ENCODE data around the gene CDC25B.

The CDC25B gene

DNA sequence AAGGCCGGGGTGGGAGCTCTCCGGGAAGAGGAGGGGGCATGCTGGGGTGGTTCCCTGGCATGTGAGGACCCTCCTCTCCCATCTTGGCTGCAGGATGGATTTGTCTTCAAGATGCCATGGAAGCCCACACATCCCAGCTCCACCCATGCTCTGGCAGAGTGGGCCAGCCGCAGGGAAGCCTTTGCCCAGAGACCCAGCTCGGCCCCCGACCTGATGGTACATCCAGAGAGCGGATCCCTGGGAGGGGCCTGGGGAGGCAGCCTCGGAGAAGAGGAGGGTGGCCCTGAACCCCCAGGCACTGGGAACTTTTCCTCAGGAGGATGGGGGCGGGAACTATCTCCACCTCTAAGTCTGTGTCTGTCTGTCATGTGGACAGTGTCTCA, 4.8 kb downstream of the CDC25B start:
- Histone ChIP-seq H3K36me3 (peaks cover 50 to 78% (median 62%) of the 10 kb centered on the region in 3 donors), H3K27ac (no peak overlapping the region), H3K27me3 (no peaks in the 10 kb centered on the region), H3K9me3 (no peaks in the 10 kb centered on the region), H3K4me3 (no peak overlapping the region), H3K4me1 (peaks cover 0 to 36% (median 23%) of the 10 kb centered on the region in 4 donors)
- TF ChIP-seq, protein P1, sequence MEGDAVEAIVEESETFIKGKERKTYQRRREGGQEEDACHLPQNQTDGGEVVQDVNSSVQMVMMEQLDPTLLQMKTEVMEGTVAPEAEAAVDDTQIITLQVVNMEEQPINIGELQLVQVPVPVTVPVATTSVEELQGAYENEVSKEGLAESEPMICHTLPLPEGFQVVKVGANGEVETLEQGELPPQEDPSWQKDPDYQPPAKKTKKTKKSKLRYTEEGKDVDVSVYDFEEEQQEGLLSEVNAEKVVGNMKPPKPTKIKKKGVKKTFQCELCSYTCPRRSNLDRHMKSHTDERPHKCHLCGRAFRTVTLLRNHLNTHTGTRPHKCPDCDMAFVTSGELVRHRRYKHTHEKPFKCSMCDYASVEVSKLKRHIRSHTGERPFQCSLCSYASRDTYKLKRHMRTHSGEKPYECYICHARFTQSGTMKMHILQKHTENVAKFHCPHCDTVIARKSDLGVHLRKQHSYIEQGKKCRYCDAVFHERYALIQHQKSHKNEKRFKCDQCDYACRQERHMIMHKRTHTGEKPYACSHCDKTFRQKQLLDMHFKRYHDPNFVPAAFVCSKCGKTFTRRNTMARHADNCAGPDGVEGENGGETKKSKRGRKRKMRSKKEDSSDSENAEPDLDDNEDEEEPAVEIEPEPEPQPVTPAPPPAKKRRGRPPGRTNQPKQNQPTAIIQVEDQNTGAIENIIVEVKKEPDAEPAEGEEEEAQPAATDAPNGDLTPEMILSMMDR (IDR thresholded peaks at IDR 0.05) = no peak
- DNase-seq = no peak
- intact Hi-C loops (cut with DNase I; ENCODE audit: low total_unique reads) = no loop called here

DNA sequence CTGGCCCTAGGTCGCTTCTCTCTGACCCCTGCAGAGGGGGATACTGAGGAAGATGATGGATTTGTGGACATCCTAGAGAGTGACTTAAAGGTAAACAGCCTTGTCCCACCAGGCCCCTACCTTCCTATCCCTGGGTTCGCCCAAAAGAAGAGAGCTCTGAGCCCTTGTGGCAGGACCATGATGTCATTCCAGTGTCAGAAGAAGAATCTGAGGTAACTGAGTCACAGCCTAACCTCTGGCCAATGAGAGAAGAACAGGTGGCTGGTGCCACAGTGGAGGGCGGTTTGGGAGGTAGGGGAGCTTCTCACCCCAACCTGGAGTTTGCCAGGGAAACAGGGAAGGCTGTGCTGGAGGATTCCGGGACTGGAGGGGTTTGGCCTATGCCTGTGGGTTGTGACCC, 5.2 kb downstream of the CDC25B start:
- no peaks in the 10 kb centered on the region for H3K9me3 ChIP-seq
- TF ChIP-seq, protein P1 (IDR thresholded peaks at IDR 0.05) = no peak
- H3K27me3 ChIP-seq = no peaks in the 10 kb centered on the region
- peaks cover 50 to 79% (median 62%) of the 10 kb centered on the region in 3 donors for H3K36me3 ChIP-seq
- H3K4me3 ChIP-seq = no peak overlapping the region
- no peak overlapping the region for H3K27ac ChIP-seq
- intact Hi-C loops (cut with DNase I; ENCODE audit: low total_unique reads) = no loop called here
- peaks cover 0 to 40% (median 24%) of the 10 kb centered on the region in 4 donors for H3K4me1 ChIP-seq
- DNase-seq = no peak

DNA sequence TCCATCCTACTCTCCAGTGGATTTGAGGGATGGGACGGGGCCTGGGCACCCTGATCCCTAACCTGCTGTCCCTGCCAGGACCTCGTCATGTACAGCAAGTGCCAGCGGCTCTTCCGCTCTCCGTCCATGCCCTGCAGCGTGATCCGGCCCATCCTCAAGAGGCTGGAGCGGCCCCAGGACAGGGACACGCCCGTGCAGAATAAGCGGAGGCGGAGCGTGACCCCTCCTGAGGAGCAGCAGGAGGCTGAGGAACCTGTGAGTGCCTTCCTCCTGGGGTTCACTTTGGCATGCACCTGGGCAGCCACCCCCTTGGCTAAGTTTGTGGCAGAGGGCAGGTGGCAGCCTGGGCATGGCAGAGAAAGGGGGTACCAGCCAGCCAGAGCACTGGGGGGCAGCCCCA, 5.7 kb downstream of the CDC25B start:
- H3K27ac ChIP-seq = no peak overlapping the region
- TF ChIP-seq, protein P1 (IDR thresholded peaks at IDR 0.05) = no peak
- H3K27me3 ChIP-seq = no peaks in the 10 kb centered on the region
- no peak overlapping the region for H3K4me3 ChIP-seq
- peaks cover 50 to 79% (median 62%) of the 10 kb centered on the region in 3 donors for H3K36me3 ChIP-seq
- H3K4me1 ChIP-seq = peaks cover 0 to 40% (median 24%) of the 10 kb centered on the region in 4 donors
- intact Hi-C loops (cut with DNase I; ENCODE audit: low total_unique reads) = no loop called here
- H3K9me3 ChIP-seq = no peaks in the 10 kb centered on the region
- DNase-seq = no peak

DNA sequence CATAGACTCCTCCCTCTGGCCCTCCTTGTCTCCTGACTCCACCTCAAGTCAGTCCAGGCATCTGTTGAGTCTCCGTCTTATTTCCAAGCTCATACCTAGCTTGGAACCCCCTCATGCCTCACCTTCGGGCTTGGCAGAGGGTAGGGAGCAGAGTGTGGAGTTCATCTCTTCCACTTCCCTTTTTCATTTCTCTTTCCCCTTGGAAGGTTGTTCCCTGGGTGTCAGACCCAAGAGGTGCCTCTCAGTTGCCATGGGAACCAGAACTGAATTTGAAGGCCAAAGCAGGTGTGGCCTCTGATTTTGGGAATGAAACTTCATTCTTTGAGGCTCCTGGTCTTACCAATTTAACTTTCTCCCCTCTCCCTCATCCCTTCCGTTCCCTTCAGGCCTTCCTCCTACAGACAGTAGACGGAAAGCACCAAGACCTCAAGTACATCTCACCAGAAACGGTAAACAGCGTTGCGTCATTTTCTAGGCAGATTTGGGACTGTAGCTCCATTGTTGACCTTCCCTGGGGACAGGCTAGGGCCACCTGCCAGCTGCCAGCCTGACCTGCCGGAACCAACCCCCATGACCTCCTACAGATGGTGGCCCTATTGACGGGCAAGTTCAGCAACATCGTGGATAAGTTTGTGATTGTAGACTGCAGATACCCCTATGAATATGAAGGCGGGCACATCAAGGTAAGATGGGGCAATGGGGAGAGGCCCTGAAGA, 6.6 kb downstream of the CDC25B start:
- Histone ChIP-seq H3K4me1 (peaks cover 0 to 40% (median 24%) of the 10 kb centered on the region in 4 donors), H3K4me3 (no peak overlapping the region), H3K27ac (no peak overlapping the region), H3K27me3 (no peaks in the 10 kb centered on the region), H3K9me3 (no peaks in the 10 kb centered on the region), H3K36me3 (peaks cover 50 to 76% (median 62%) of the 10 kb centered on the region in 3 donors)
- TF ChIP-seq, protein P1 (IDR thresholded peaks at IDR 0.05) = no peak
- intact Hi-C loops (cut with DNase I; ENCODE audit: low total_unique reads) = no loop called here
- no peak for DNase-seq

DNA sequence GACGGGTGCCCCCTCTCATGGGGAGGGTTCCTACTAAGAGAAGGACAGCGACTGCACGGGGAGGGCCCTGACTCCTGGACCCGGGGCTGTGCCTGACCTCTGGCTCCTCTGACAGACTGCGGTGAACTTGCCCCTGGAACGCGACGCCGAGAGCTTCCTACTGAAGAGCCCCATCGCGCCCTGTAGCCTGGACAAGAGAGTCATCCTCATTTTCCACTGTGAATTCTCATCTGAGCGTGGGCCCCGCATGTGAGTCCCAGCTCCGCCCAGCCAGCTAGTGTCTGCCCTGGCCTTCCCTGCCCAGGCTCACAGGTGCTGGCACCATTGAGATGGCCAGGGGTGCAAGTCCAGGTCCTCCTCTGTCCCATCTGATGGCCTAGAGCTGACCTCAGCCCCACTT, 7.2 kb downstream of the CDC25B start:
- no peak for DNase-seq
- intact Hi-C loops (cut with DNase I; ENCODE audit: low total_unique reads) = no loop called here
- H3K9me3 ChIP-seq = no peaks in the 10 kb centered on the region
- peaks cover 0 to 40% (median 28%) of the 10 kb centered on the region in 4 donors for H3K4me1 ChIP-seq
- no peaks in the 10 kb centered on the region for H3K27me3 ChIP-seq
- H3K27ac ChIP-seq = no peak overlapping the region
- H3K4me3 ChIP-seq = no peak overlapping the region
- H3K36me3 ChIP-seq = peaks cover 49 to 72% (median 62%) of the 10 kb centered on the region in 3 donors
- TF ChIP-seq, protein P1 (IDR thresholded peaks at IDR 0.05) = no peak

All from tibial artery (tissue), 4 donors.